NOMO-1 treated with dmso at 0.1 percent for 144 hours (cell line): ENCODE measurements around the gene MDK.

Experiments
- DNase-seq: peaks from one replicate; lab custom pipeline; 2025; ENCODE audit not compliant: unreplicated experiment; lab: John Stamatoyannopoulos, UW

MDK gene

DNA sequence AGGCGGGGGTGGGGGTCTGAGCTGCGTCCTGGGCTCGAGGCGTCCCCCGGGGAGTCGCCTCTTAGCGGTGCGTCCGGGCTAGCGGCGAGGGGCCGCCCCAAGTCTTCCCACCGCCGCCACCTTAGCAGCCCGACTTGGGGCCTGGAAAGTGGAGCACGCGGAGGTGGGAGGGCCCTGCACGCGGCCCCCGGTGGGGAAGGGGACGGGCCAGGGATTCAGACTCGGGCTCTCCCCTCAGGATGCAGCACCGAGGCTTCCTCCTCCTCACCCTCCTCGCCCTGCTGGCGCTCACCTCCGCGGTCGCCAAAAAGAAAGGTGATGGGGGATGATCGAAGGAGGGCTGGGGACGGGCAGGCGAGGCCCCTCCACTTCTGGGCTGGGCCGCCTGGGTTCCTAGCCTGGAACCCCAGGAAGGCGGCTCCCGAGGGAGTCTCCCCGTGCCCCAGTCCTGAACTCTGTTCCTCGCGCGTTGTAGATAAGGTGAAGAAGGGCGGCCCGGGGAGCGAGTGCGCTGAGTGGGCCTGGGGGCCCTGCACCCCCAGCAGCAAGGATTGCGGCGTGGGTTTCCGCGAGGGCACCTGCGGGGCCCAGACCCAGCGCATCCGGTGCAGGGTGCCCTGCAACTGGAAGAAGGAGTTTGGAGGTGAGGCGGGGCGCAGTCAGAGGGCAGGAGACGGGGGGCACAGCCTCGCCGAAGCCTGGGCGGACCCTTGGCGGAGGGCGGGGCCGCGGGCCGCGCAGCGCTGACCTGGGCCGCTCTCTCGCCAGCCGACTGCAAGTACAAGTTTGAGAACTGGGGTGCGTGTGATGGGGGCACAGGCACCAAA lies 563 bp downstream of the MDK start:
- DNase-seq = no peak

DNA sequence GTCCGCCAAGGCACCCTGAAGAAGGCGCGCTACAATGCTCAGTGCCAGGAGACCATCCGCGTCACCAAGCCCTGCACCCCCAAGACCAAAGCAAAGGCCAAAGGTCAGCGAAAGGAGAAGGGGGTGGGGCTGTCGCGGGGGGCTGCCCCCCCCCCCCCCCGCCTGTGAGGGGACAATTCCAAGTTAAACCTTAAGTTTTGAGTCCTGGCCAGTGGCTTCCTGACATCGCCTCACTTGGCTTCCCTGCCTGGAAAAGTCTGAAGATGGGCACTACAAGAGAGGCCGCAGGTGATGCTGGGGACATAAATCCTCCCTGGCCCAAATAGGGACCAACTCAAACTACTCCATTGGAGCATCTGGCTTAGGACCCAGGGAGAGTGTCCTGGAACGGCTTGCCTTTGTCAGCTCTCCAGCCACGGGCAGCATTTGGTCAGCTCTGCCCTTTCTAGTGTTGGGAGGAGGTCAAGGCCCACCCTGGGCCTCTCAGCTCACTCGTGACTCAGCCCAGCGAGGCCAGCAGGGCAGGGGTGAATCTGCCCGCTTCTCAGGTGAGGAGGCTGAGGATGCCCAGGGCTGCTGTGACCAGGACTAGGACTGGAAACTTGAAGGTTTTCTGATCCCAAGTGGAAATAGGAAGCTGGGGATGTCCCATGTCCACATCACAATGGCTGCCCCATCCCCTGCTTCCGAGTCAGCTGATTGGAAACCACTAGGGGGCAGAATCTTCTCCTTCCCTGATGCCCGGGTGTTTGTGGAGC lies 1.4 kb downstream of the MDK start:
- DNase-seq = no peak

DNA sequence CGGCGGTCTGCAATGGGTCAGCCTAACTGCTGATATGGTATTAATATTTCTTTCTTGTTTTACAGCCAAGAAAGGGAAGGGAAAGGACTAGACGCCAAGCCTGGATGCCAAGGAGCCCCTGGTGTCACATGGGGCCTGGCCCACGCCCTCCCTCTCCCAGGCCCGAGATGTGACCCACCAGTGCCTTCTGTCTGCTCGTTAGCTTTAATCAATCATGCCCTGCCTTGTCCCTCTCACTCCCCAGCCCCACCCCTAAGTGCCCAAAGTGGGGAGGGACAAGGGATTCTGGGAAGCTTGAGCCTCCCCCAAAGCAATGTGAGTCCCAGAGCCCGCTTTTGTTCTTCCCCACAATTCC lies 1.9 kb downstream of the MDK start:
- no peak for DNase-seq

DNA sequence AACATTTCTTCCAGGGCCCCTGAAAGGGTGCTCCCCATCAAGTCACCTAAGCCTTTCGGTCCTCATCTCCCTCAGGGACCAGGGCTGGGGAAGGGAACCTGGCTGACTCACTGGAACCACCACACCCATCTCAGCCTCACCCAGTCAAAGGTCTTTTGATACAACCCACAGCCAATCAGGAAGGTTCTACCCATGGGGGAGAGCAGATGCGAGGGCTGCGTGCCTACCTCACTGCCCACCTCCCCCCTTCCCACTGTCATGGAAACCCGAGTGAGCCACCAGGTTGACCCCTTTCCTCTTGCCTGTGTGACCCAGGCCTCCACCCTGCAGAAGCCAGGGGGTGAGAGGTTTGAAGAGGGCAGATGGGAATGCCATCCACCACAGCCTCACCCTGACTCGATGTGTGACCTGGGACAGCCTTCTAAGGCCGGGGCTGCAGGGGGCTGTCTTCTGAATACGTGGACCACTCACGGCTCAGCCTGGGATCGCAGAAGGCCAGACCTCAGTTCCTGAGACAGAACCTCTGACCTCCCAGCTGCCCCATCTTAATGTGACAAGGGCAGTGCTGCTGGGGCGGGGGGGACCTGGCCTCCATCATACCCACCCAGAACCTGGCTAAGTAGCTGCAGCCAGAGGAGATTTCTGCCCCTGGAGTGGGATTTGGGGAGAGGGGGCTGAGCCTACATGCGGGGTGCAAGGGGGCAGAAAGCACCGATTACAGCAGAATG lies 2.7 kb downstream of the MDK start:
- no peak for DNase-seq

DNA sequence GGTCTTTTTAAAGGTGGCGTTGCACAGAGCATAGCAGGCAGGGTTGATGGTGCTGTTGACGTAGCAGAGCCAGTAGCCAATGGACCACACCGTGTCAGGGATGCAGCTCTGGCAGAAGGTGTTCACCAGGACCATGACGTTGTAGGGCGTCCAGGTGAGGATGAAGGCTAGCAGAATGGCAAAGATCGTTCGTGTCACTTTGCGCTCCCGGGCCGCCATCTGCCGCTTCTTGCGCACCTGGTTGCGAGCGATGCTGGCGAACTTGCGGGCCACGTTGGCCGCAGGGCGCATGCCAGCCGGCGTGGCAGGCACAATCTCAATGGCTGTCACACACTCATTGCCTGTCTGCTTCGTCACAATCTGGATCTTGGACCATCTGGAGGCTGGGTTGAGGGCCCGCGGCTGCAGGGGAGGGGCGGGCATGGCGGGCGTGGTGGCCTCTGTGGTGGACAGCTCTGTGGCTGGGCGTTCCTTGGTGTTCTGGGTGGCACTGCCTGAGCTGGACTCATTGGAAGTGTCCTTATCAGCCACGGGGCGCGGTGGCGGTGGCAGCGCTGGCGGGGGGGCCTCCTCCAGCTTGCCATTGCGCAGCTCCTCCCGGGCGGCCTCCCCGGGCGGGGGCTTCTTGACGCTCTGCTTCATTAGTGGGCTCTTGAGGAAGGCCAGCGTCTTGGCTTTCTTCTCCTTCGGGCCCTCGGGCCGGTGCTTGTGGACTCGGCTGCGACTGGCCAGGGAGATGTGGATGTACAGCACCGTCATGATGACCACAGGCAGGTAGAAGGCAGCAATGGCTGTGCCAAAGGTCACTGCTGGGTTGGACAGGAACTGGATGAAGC lies 3.9 kb downstream of the MDK start:
- DNase-seq = no peak

DNA sequence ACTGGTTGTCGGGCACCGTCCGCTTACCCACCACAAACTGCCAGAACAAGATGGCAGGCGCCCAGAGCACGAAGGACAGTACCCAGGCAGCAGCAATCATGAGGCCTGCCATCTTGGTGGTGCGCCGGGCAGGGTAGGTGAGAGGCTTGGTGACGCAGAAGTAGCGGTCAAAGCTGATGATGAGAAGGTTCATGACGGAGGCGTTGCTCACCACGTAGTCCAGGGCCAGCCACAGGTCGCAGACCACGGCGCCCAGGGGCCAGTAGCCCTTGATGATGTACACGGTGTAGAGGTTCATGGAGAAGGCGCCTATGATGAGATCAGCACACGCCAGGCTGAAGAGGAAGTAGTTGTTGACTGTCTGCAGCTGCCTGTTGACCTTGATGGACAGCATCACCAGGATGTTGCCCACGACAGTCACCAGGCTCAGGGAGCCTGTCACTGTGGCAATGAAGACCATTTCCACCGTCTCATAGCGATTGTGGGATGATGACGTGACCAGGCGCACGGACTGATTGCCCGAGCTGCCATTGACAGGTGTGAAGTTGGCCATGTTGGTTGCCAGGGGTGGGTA lies 4.6 kb downstream of the MDK start:
- no peak for DNase-seq

DNA sequence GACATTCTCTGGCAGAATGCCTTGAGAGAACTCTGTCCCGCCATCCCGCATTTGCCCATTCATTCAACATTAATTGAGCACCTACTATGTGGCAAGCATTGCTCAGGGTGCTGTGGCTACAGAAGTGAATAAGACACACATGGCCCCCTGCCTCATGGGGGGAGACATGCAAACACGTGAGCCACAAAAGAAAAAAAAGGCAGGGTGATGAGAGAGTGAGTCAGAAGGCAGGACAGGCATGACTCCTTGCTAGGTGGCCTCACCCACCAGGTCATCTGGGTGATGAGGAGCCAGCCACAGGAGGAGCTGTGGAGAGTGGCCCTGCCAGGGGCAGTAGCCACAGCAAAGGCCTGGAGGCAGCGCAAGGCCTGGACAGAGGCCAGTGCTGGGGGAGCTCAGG lies 5.2 kb downstream of the MDK start:
- DNase-seq = no peak

DNA sequence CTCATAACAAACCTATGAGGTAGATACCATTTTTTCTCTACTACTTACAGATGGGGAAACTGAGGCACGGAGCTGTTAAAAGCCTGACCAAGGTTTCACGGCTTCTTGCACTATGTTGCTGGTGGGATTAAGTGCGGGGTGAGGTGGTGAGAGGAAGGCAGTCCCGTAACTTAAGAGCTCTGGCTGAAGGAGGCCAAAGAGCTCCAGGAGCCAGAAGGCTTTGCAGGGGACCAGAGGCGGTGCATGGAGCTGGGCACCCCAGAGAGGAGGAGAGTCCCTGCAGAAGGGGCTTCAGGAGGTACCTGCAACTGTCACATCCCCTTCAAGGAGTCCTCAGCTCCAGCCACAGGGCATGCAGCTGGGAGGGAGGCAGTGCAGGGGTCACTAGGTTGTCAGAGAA lies 6.0 kb downstream of the MDK start:
- DNase-seq = no peak

DNA sequence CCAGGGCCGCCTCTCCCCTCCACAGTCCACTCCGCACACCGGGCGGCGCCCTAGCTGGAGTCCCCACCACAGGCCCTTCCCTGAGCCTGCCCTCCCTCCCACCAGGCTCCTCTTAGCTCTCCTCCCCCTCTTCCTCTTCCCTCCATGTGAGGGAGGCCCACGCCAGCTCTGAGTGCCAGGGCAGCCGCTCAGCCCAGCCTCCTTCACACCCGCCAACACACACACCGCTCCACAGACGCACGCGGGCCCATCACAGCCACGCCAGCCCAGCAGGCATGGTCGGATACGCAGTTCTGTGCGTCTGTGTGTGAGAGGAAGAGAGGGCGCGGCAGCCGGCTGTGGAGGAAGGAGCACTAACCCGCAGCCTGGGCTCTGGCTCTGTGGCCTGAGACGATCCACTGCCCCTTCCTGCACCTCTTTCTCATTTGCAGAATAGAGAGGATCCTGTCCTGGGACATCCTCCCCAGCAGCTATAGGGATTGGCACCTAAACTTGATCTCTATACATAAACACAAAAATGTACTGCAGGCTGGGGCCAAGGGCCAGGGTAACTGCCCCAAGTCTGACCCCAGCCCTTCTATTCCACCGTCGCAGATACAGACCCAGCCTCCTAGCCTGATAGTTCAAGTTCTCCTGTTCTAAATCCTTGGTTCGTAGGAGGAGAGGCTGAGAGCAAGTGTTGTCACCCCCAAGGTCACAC lies 6.6 kb downstream of the MDK start:
- no peak for DNase-seq

DNA sequence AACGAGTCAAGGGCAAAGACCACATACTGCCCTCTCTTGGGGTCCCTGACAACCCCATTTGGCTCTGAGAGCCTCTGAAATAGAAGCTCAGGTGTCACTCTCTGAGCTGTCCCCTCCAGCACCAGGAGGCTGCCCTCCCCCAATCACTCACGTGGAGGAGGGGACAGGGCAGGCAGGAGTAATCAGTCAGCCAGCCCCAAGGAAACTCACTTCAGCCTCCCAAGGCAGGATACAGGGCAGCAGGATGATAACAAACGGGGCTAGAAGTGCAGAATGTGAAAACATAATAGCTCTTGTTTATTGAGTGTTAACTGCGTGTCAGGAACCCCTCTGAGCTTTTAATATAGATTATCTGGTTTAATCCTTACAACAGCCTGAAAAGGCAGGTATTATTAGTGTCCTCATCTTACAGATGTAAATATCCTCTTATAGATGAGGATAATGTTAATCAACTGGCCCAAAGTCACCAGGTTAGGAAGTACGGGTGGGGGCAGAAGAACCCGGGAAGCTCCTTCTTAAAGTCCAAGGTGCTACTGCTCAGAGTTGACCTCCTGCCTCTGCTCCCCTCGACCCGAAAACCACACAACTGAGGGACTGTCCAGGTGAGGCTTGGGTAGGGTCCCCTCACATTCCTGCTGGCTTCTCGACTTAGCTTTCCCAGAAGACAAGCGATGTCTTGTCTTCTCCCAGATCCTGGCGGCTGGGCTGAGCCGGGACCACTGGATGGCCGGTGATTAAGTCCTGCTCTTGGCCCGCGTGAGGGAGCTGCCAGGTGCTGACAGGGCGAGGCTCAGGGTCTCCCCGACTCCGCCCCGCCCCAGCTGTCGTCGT lies 7.4 kb downstream of the MDK start:
- DNase-seq = no peak

DNA sequence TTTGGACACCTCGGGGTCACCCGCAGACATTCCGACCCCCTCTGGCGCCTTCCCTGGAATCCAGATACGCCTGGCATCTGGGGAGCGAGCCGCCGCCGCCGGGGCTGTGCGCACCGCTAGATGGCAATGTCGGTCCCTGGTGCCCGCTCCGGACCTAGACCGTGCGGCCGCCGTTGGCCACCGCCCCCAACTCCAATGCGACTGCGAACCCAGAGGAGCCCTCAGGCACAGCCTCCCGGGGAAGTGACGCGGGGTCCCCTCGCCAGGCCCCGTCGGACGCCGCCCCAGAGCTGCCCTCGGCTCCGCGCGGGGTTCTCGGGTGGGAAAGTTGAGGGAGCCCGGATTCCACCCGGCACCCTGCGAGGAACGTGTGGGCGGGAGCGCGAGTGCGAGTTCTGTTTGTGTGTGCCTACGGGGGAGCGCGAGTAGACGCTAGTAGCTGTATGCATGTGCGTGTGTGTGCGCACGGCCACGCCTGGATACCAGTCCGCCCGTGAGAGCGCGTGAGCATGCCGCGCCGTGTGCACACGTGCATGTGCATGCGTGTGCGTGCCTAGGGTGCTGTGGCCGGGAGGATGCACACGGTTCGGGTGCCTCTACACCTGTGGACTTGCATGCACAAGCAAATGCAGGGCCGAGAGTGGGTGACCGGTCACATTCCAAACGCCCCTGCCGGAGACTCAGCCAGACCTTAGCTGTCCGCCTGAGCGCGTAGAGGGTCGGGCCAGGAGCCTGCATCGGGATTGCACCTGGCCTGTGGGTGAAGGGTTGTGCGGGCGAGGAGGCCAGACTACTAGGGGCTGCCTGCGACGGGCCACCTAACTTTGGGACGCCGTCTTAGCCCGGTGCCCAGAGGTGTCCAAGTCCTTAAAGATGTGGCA lies 8.2 kb downstream of the MDK start:
- DNase-seq = peak; percentile 41

DNA sequence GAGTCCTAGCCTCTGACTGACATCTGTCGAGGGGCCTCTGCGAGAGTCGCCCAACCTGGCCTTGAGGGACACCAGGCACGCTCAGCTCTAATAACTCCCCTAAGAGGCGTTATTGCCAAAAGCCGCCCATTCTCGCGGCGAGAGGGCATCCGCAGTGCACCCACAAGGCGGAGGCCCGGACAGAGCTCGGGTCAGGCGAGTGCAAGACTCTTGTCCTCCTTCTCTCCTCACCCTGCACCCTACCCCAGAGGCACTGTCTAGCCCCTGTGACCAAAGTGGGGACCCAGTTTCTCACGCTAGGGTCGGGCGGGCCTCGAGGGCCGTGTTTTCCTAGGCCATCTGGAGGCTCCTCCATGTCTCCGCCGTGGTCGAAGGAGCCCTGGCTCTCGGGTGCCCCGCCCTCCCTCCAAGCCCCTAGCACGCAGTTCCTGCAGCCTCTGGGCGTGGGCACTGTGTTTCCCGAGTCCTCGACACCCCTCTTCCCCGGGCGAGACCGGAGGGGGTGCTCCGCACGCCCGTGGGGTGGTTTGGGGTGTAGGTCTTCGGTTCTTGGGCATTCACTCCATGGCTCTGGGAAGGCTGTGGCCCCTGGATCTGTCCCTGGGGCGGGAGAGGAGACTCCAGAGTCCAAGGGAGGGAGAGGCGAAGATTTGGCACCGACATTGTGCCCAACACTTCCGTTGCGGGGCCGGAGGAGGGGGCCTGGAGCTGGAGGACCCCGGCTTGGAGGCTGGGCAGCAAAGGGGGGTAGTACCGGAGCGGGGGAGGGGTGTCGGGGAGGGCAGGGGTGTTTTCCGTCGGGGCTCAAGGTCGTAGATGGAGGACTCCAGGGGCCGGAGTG lies 9.1 kb downstream of the MDK start:
- no peak for DNase-seq

DNA sequence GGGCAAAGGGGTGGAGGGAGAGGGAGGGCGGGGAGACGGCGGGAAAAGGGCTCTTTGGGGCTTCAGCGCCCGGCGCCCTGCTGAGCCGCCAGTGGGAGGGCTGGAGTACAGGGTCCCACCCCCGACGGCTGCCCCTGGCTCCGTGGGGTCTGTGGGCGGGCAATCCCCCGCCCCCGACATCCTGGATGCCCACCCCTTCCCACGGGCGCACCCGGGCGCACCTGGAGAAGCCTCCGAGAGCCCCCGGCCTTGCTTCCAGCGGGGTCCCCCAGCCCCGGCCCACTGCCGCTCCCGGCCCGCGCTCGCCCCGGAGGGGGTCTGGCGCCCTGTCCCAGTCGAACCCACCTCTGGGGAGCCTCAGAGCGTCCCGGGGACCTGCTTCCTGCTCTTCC lies 9.7 kb downstream of the MDK start:
- no peak for DNase-seq

DNA sequence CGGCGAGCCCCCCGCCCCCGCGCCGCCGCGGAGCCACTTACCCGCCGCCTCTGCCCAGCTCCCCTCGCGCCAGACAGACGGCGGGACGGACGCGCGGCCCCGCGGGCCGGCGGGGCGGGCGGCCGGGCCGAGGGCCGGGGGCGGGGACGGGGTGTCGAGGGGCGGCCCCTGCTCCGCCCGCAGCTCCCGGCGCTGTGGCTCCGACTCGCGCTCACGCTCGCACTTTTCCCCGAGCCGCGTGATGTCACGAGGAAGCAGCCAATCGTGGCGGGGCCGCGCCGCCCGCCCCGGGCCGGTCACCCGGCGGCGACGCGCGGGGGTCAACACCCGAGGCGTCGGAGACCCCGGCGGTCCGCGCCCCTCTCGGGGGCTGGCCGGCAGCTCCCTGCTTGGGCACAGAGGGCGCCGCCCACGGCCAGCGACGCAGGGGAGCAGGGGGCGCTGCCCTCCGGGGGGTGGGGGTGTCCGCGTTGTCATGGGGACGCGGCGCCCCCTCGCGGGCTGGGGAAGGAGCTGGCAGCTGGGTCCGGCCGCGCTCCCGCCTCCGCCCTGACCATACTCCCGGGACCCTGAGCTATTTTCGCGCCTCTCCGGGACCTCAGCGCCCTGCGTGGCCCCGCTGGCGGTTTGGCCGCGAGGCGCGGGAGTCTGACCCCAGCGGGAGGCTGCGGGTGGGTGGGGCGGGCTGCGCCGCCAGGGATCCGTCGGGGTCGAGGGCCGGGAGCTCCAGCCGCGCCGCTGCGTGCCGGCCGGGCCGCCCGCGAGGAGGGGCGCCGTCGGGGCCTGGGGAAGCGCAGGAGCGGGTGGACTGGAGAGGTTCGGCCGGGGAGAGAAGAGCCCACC lies 10.3 kb downstream of the MDK start, which contains the start of gene CHRM4:
Gene CHRM4 (minus strand): TSS at position 199 of the 843 bp plus-strand sequence. CDS start 5,219 bp downstream, outside the sequence.
- no peak for DNase-seq

DNA sequence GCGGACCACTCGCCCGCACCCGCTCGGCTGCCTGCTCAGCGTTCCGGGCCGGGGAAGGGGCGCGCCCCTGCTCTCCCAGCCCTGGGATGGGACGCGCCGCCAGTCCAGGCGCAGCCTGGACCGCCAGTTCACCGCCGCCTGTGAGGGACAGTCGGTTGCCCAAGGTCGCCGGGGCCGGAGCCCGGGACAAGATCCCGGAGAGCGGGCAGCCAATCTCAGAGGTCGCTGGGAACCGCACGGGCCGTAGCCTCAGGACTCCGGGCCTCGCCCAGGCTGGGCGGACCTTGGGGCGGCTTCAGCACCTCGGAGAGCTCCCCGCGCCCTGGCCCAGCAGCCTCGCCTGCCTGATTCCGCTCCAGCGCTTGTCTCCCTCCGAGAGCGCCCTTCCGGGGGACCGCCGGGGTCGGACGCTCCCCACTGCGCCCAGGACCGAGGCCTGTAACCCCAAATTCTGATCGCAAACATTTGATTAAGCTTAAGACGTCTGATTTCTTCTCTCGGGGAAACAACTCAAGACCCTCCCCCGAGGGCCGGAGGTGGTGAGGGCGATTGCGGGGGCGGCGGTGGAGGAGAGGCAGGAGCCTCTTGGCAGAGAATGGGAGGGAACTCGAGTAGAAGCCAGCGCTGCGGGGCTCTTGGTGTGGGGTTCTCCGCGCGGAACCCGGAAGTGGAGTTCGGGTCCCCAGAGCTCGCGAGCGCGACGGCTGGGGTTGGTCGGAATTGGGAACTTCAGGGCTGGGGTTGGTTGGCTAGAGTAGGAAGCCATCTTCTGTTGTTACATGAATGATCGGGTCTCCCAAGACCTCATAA lies 11.2 kb downstream of the MDK start:
- peak; percentile 64 for DNase-seq

DNA sequence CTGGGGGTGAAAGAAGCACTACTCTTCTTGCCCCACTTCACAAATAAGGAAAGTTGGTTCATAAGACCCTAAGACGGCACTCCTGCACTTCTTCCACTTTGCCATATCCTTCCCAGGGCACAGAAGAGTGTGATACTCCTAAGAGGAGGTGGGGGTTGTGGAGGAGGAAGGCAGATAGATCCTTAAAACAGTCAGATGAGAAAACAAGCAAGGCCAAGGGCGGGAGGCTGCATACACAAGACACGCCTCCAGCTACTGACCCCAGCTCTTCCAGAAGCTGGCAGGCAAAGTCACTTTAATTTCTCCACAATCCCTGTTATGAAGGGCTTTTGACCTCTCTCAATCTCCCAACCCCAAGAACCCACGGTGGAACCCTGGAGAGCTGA lies 11.8 kb downstream of the MDK start:
- no peak for DNase-seq
